Activated gamma-delta T cell (primary cell): ENCODE measurements around the gene KIF2A.

Experiments
- DNase-seq: peaks from one replicate; lab custom pipeline; 2025; lab: John Stamatoyannopoulos, UW

Gene KIF2A

GRCh38 chr5:62328772-62329491 is 22.9 kb downstream of the KIF2A start:
- DNase-seq = no peak

- no peak for DNase-seq
Observed at GRCh38 chr5:62330302-62330701, 24.3 kb downstream of the KIF2A start.

GRCh38 chr5:62331921-62332320 is 25.9 kb downstream of the KIF2A start:
- DNase-seq = no peak

- DNase-seq = no peak
Observed at GRCh38 chr5:62333250-62333794, 27.3 kb downstream of the KIF2A start.

GRCh38 chr5:62334082-62334481 is 28.1 kb downstream of the KIF2A start:
- DNase-seq = no peak

- DNase-seq = no peak
Observed at GRCh38 chr5:62340392-62340791, 34.4 kb downstream of the KIF2A start.

- no peak for DNase-seq
Observed at GRCh38 chr5:62340979-62341378, 35.0 kb downstream of the KIF2A start.

GRCh38 chr5:62341783-62342475 is 35.9 kb downstream of the KIF2A start:
- DNase-seq = no peak

- no peak for DNase-seq
Observed at GRCh38 chr5:62342476-62342837, 36.5 kb downstream of the KIF2A start.

GRCh38 chr5:62343428-62343827 is 37.4 kb downstream of the KIF2A start:
- DNase-seq = no peak

- DNase-seq = no peak
Observed at GRCh38 chr5:62346748-62347147, 40.7 kb downstream of the KIF2A start.

GRCh38 chr5:62347928-62348327 is 41.9 kb downstream of the KIF2A start:
- DNase-seq = no peak

GRCh38 chr5:62348723-62349481 is 42.9 kb downstream of the KIF2A start:
- no peak for DNase-seq

GRCh38 chr5:62354028-62354874 is 48.2 kb downstream of the KIF2A start:
- DNase-seq = no peak

GRCh38 chr5:62362701-62363100 is 56.7 kb downstream of the KIF2A start:
- DNase-seq = no peak

- no peak for DNase-seq
Observed at GRCh38 chr5:62369039-62369438, 63.0 kb downstream of the KIF2A start.

- DNase-seq = no peak
Observed at GRCh38 chr5:62371409-62371808, 65.4 kb downstream of the KIF2A start.

GRCh38 chr5:62372600-62372999 is 66.6 kb downstream of the KIF2A start:
- no peak for DNase-seq

- DNase-seq = no peak
Observed at GRCh38 chr5:62373382-62373781, 67.4 kb downstream of the KIF2A start.

- DNase-seq = no peak
Observed at GRCh38 chr5:62374090-62374489, 68.1 kb downstream of the KIF2A start.

GRCh38 chr5:62375627-62376026 is 69.6 kb downstream of the KIF2A start:
- no peak for DNase-seq

GRCh38 chr5:62376064-62376463 is 70.1 kb downstream of the KIF2A start:
- no peak for DNase-seq
